Gastroesophageal sphincter (tissue), 3 donors: ENCODE data around the gene UNC5A.

ENCODE experiments used
- EP300 ChIP-seq: sonication (generic); formaldehyde crosslinking; IDR thresholded peaks from one replicate; pipeline ENCODE4 v1.6.1; 2017; ENCODE audit warnings: antibody characterized with exemption, mild to moderate bottlenecking
- POLR2A ChIP-seq, 2 donors: fragments of 450-650 bp; IDR thresholded peaks; one replicate each; pipeline ENCODE4 v1.6.1; 2017; ENCODE audit warnings: antibody characterized with exemption in 2 of 2, mild to moderate bottlenecking in 2 of 2, moderate library complexity in 1 of 2
- TF ChIP-seq, protein P1 (sequence below), 4 experiments: fragments of 200-600 bp in 2 of 4; fragments of 450-650 bp in 2 of 4; sonication (generic) in 1 of 4; IDR thresholded peaks; one replicate each; pipeline ENCODE4 v1.5.1; 2017 to 2019; ENCODE audit warnings: antibody characterized with exemption in 4 of 4, mild to moderate bottlenecking in 2 of 4, moderate library complexity in 2 of 4

GRCh38 chr5:176891331-176891958 lies 81.1 kb downstream of the UNC5A start:
- TF ChIP-seq, protein P1, sequence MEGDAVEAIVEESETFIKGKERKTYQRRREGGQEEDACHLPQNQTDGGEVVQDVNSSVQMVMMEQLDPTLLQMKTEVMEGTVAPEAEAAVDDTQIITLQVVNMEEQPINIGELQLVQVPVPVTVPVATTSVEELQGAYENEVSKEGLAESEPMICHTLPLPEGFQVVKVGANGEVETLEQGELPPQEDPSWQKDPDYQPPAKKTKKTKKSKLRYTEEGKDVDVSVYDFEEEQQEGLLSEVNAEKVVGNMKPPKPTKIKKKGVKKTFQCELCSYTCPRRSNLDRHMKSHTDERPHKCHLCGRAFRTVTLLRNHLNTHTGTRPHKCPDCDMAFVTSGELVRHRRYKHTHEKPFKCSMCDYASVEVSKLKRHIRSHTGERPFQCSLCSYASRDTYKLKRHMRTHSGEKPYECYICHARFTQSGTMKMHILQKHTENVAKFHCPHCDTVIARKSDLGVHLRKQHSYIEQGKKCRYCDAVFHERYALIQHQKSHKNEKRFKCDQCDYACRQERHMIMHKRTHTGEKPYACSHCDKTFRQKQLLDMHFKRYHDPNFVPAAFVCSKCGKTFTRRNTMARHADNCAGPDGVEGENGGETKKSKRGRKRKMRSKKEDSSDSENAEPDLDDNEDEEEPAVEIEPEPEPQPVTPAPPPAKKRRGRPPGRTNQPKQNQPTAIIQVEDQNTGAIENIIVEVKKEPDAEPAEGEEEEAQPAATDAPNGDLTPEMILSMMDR (IDR thresholded peaks at IDR 0.05), result no peak
- TF ChIP-seq POLR2A (IDR thresholded peaks at IDR 0.05), result no peak
- no peak for TF ChIP-seq EP300
